ENCODE results near the gene BAG1. TPM values are rescaled to one million over a fixed set of nuclear protein-coding genes. Genes with fewer than 3 reads are reported as not detected.

BAG1 gene
- polyA plus RNA-seq, 4 donors: 66.7 to 194 (median 132) TPM

- no peak for FAIRE-seq
- Histone ChIP-seq H3K27me3 (ENCODE audit: control insufficient read depth in 3 of 3, insufficient read depth in 3 of 3, low read length in 3 of 3) (no peaks in the 10 kb centered on the region), H3K4me1 (ENCODE audit: control insufficient read depth in 3 of 3, insufficient read depth in 2 of 3, low read depth in 1 of 3, low read length in 2 of 3) (peaks cover 0 to 5% (median under 1%) of the 10 kb centered on the region in 3 donors), H3K4me3 (ENCODE audit: low read depth in 1 of 3, low read length in 3 of 3) (no peak overlapping the region), H3K27ac (ENCODE audit: low read depth in 1 of 3, low read length in 2 of 3) (no peak overlapping the region), H3K36me3 (ENCODE audit: control insufficient read depth in 3 of 3, insufficient read depth in 2 of 3, low read depth in 1 of 3, low read length in 3 of 3) (peaks cover 25 to 36% (median 25%) of the 10 kb centered on the region in 3 donors), H3K9me3 (ENCODE audit: control insufficient read depth in 2 of 2, insufficient read depth in 1 of 2, low read depth in 1 of 2, low read length in 1 of 2) (no peaks in the 10 kb centered on the region)
- WGBS, 3 donors: 79 to 95% (median 81%) methylated on average over 1 of the region's 1 CpG
- no peak for DNase-seq
These were observed 4.1 kb downstream of the BAG1 start for GRCh38 chr9:33260372-33260771.

DNA sequence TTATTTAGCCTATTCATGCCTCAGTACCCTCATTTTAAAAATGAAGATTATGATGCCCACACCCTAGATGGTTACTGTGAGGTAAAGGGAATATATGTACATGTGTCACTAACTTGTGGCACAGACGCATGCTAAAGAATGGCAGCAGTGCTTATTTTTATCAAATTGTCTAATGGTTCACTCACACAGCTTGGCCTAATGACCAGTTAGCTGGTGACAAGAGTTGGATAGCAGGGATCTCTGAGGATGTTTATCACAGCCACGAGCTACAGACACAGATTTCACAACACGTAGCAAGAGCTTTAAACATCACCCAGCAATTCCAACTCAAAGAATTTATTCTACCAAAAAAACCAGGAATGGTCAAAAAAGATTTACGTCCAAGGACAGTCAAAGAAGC lies 7.2 kb downstream of the BAG1 start:
- no peaks in the 10 kb centered on the region for H3K27me3 ChIP-seq (ENCODE audit: control insufficient read depth in 3 of 3, insufficient read depth in 3 of 3, low read length in 3 of 3)
- DNase-seq: no peak
- H3K36me3 ChIP-seq (ENCODE audit: control insufficient read depth in 3 of 3, insufficient read depth in 2 of 3, low read depth in 1 of 3, low read length in 3 of 3): peaks cover 33 to 54% (median 44%) of the 10 kb centered on the region in 3 donors
- H3K4me1 ChIP-seq (ENCODE audit: control insufficient read depth in 3 of 3, insufficient read depth in 2 of 3, low read depth in 1 of 3, low read length in 2 of 3): peaks cover 0 to 5% (median 0%) of the 10 kb centered on the region in 3 donors
- FAIRE-seq: no peak
- no peaks in the 10 kb centered on the region for H3K9me3 ChIP-seq (ENCODE audit: control insufficient read depth in 2 of 2, insufficient read depth in 1 of 2, low read depth in 1 of 2, low read length in 1 of 2)
- WGBS, 3 donors: 90 to 94% (median 90%) methylated on average over 4 of the region's 4 CpGs
- no peak overlapping the region for H3K4me3 ChIP-seq (ENCODE audit: low read depth in 1 of 3, low read length in 3 of 3)
- no peak overlapping the region for H3K27ac ChIP-seq (ENCODE audit: low read depth in 1 of 3, low read length in 2 of 3)

GRCh38 chr9:33256236-33256635 lies 8.3 kb downstream of the BAG1 start:
- Histone ChIP-seq H3K36me3 (ENCODE audit: control insufficient read depth in 3 of 3, insufficient read depth in 2 of 3, low read depth in 1 of 3, low read length in 3 of 3) (peaks cover 29 to 57% (median 40%) of the 10 kb centered on the region in 3 donors), H3K27me3 (ENCODE audit: control insufficient read depth in 3 of 3, insufficient read depth in 3 of 3, low read length in 3 of 3) (no peaks in the 10 kb centered on the region), H3K4me3 (ENCODE audit: low read depth in 1 of 3, low read length in 3 of 3) (no peak overlapping the region), H3K27ac (ENCODE audit: low read depth in 1 of 3, low read length in 2 of 3) (no peak overlapping the region), H3K9me3 (ENCODE audit: control insufficient read depth in 2 of 2, insufficient read depth in 1 of 2, low read depth in 1 of 2, low read length in 1 of 2) (no peaks in the 10 kb centered on the region), H3K4me1 (ENCODE audit: control insufficient read depth in 3 of 3, insufficient read depth in 2 of 3, low read depth in 1 of 3, low read length in 2 of 3) (peaks cover 0 to 5% (median 0%) of the 10 kb centered on the region in 3 donors)
- no peak for FAIRE-seq
- whole genome bisulfite sequencing, 3 donors: 62 to 80% (median 64%) methylated on average over 2 of the region's 2 CpGs
- no peak for DNase-seq

DNA sequence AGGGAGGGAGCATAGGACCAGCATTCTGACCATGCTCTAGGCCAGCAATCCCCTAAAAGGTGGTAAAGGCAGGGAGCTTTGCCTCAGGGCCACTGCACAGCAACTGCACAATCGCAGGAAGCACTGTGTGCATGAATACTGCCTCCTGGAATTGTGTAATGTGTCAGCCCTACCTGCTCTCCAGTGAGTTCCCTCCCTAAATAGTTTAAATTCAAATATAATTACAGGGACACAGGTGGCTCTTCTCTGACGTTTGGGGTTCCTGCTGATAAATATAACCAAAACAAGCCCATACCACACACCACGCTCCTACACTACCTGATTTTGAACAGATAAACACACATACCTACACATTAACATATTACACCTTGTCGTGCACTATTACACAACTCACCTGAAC lies 9.0 kb downstream of the BAG1 start:
- H3K4me3 ChIP-seq (ENCODE audit: low read depth in 1 of 3, low read length in 3 of 3): no peak overlapping the region
- WGBS, 3 donors: 88 to 90% (median 88%) methylated on average over 4 of the region's 4 CpGs
- H3K27me3 ChIP-seq (ENCODE audit: control insufficient read depth in 3 of 3, insufficient read depth in 3 of 3, low read length in 3 of 3): no peaks in the 10 kb centered on the region
- no peaks in the 10 kb centered on the region for H3K9me3 ChIP-seq (ENCODE audit: control insufficient read depth in 2 of 2, insufficient read depth in 1 of 2, low read depth in 1 of 2, low read length in 1 of 2)
- no peak overlapping the region for H3K27ac ChIP-seq (ENCODE audit: low read depth in 1 of 3, low read length in 2 of 3)
- FAIRE-seq (no peak), DNase-seq (no peak)
- H3K36me3 ChIP-seq (ENCODE audit: control insufficient read depth in 3 of 3, insufficient read depth in 2 of 3, low read depth in 1 of 3, low read length in 3 of 3): peaks cover 25 to 61% (median 40%) of the 10 kb centered on the region in 3 donors
- peaks cover 0 to 5% (median 0%) of the 10 kb centered on the region in 3 donors for H3K4me1 ChIP-seq (ENCODE audit: control insufficient read depth in 3 of 3, insufficient read depth in 2 of 3, low read depth in 1 of 3, low read length in 2 of 3)

DNA sequence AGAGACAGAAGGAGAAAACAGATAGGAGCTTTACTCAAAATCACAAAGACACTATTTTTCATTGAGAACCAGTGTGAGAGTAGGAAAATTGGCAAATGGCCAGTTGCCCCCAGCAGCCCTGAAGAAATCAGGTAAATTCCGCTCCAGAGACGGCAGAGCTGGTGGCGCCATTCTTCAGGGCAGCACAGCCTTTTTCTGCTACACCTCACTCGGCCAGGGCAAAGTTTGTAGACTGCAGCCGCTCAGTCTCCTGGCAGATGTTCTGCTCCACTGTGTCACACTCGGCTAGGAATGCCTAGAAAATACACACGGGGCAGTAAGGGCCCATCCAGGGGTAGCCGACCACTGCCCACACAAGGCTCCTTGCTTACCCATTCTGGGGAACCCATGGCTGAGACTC lies 9.5 kb downstream of the BAG1 start:
- no peaks in the 10 kb centered on the region for H3K9me3 ChIP-seq (ENCODE audit: control insufficient read depth in 2 of 2, insufficient read depth in 1 of 2, low read depth in 1 of 2, low read length in 1 of 2)
- H3K27me3 ChIP-seq (ENCODE audit: control insufficient read depth in 3 of 3, insufficient read depth in 3 of 3, low read length in 3 of 3): no peaks in the 10 kb centered on the region
- H3K27ac ChIP-seq (ENCODE audit: low read depth in 1 of 3, low read length in 2 of 3): no peak overlapping the region
- FAIRE-seq (no peak), DNase-seq (no peak)
- H3K36me3 ChIP-seq (ENCODE audit: control insufficient read depth in 3 of 3, insufficient read depth in 2 of 3, low read depth in 1 of 3, low read length in 3 of 3): peaks cover 25 to 59% (median 36%) of the 10 kb centered on the region in 3 donors
- peaks cover 0 to 5% (median 0%) of the 10 kb centered on the region in 3 donors for H3K4me1 ChIP-seq (ENCODE audit: control insufficient read depth in 3 of 3, insufficient read depth in 2 of 3, low read depth in 1 of 3, low read length in 2 of 3)
- WGBS, 3 donors: 92 to 94% (median 94%) methylated on average over 8 of the region's 8 CpGs
- H3K4me3 ChIP-seq (ENCODE audit: low read depth in 1 of 3, low read length in 3 of 3): no peak overlapping the region

DNA sequence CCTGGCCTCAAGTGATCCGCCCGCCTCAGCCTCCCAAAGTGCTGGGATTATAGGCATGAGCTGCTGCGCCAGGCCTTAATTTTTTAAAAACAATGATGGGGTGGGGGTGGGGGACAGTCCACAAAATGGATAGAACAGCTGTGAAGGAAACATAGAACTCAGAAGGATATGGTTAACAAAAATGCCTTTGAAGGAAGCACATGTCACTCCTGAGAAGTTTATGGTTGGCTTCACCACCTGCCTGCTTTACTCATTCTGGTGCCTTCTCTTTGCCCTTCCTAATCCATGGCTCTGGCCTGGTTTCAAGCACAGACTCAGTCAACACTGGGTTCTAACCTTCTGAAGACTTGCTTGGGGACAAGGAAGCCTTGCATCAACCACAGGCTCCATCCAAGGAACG lies 10.3 kb downstream of the BAG1 start:
- DNase-seq (no peak), FAIRE-seq (no peak)
- H3K4me1 ChIP-seq (ENCODE audit: control insufficient read depth in 3 of 3, insufficient read depth in 2 of 3, low read depth in 1 of 3, low read length in 2 of 3): peaks cover 0 to 5% (median 0%) of the 10 kb centered on the region in 3 donors
- WGBS, 3 donors: 92 to 96% (median 94%) methylated on average over 4 of the region's 4 CpGs
- no peak overlapping the region for H3K27ac ChIP-seq (ENCODE audit: low read depth in 1 of 3, low read length in 2 of 3)
- H3K36me3 ChIP-seq (ENCODE audit: control insufficient read depth in 3 of 3, insufficient read depth in 2 of 3, low read depth in 1 of 3, low read length in 3 of 3): peaks cover 21 to 59% (median 30%) of the 10 kb centered on the region in 3 donors
- H3K27me3 ChIP-seq (ENCODE audit: control insufficient read depth in 3 of 3, insufficient read depth in 3 of 3, low read length in 3 of 3): no peaks in the 10 kb centered on the region
- no peaks in the 10 kb centered on the region for H3K9me3 ChIP-seq (ENCODE audit: control insufficient read depth in 2 of 2, insufficient read depth in 1 of 2, low read depth in 1 of 2, low read length in 1 of 2)
- no peak overlapping the region for H3K4me3 ChIP-seq (ENCODE audit: low read depth in 1 of 3, low read length in 3 of 3)

DNA sequence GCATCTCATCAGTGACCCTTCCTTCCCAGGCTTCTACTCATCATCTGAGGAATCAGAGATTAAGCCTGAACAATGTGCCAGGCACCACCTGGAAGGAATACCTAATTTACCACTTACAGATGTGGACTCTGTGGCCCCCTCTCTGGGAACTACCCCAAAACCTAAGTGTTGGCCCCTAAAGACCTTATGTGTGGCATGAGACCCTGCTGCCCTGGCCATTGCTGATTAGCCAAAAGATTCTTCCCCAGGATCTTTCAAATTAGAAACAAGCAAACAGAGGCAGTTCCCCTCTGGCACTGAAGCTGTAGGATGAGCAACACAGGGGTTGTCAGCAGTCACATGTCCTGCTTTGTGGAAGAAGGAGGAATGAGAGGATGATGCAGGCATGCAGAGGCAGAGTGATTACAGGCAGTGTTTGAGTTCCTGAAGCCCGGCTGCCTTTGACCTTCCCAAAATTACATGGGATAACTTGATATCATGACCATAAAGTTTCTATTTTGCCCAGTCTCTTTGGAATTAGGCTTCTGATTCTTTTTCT lies 14.0 kb downstream of the BAG1 start:
- H3K4me1 ChIP-seq (ENCODE audit: control insufficient read depth in 3 of 3, insufficient read depth in 2 of 3, low read depth in 1 of 3, low read length in 2 of 3): peaks cover 0 to 5% (median 0%) of the 10 kb centered on the region in 3 donors
- DNase-seq (no peak), FAIRE-seq (no peak)
- H3K27me3 ChIP-seq (ENCODE audit: control insufficient read depth in 3 of 3, insufficient read depth in 3 of 3, low read length in 3 of 3): no peaks in the 10 kb centered on the region
- no peak overlapping the region for H3K4me3 ChIP-seq (ENCODE audit: low read depth in 1 of 3, low read length in 3 of 3)
- no peaks in the 10 kb centered on the region for H3K9me3 ChIP-seq (ENCODE audit: control insufficient read depth in 2 of 2, insufficient read depth in 1 of 2, low read depth in 1 of 2, low read length in 1 of 2)
- 65 to 86% (median 75%) methylated on average over 1 of the region's 1 CpG for WGBS, 3 donors
- peaks cover 9 to 62% (median 23%) of the 10 kb centered on the region in 3 donors for H3K36me3 ChIP-seq (ENCODE audit: control insufficient read depth in 3 of 3, insufficient read depth in 2 of 3, low read depth in 1 of 3, low read length in 3 of 3)
- H3K27ac ChIP-seq (ENCODE audit: low read depth in 1 of 3, low read length in 2 of 3): no peak overlapping the region

GRCh38 chr9:33249983-33250382 lies 14.5 kb downstream of the BAG1 start:
- no peaks in the 10 kb centered on the region for H3K9me3 ChIP-seq (ENCODE audit: control insufficient read depth in 2 of 2, insufficient read depth in 1 of 2, low read depth in 1 of 2, low read length in 1 of 2)
- H3K27ac ChIP-seq (ENCODE audit: low read depth in 1 of 3, low read length in 2 of 3): no peak overlapping the region
- peaks cover 0 to 5% (median 0%) of the 10 kb centered on the region in 3 donors for H3K4me1 ChIP-seq (ENCODE audit: control insufficient read depth in 3 of 3, insufficient read depth in 2 of 3, low read depth in 1 of 3, low read length in 2 of 3)
- H3K4me3 ChIP-seq (ENCODE audit: low read depth in 1 of 3, low read length in 3 of 3): no peak overlapping the region
- H3K27me3 ChIP-seq (ENCODE audit: control insufficient read depth in 3 of 3, insufficient read depth in 3 of 3, low read length in 3 of 3): no peaks in the 10 kb centered on the region
- DNase-seq (no peak), FAIRE-seq (no peak)
- 90 to 97% (median 96%) methylated on average over 2 of the region's 2 CpGs for WGBS, 3 donors
- peaks cover 4 to 57% (median 19%) of the 10 kb centered on the region in 3 donors for H3K36me3 ChIP-seq (ENCODE audit: control insufficient read depth in 3 of 3, insufficient read depth in 2 of 3, low read depth in 1 of 3, low read length in 3 of 3)
